ENCODE results near the gene SLC39A3. TPM values are rescaled to one million over a fixed set of nuclear protein-coding genes. Genes with fewer than 3 reads are reported as not detected.

SLC39A3 gene
- polyA plus RNA-seq, 4 donors, result 10.7 to 39.1 (median 15.1) TPM

DNA sequence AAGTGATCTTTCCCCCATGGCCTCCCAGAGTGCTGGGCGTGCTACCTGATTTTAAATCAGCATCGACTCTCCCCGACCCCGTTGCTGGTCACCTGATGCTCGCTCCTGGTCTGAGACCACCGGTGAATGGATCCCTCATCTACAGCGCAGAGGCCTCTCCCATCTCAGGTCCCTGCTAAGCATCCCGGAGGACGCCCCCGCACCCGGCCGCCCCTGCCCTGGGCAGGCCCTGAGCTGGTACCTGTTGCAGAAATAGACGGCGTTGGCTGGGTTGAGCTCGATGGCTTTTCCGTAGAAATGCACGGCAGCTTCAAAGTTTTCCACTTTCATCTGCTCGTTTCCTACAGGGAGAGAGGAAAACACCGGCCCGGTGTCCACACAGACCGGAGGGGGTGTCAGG lies 25.1 kb upstream of the SLC39A3 start:
- Histone ChIP-seq H3K27me3 (ENCODE audit: control insufficient read depth in 3 of 3, insufficient read depth in 3 of 3, low read length in 3 of 3) (no peaks in the 10 kb centered on the region), H3K36me3 (ENCODE audit: control insufficient read depth in 3 of 3, insufficient read depth in 2 of 3, low read depth in 1 of 3, low read length in 3 of 3) (peaks cover 17 to 91% (median 26%) of the 10 kb centered on the region in 3 donors), H3K27ac (ENCODE audit: low read depth in 1 of 3, low read length in 2 of 3) (no peak overlapping the region), H3K9me3 (ENCODE audit: control insufficient read depth in 2 of 2, insufficient read depth in 1 of 2, low read depth in 1 of 2, low read length in 1 of 2) (no peaks in the 10 kb centered on the region), H3K4me1 (ENCODE audit: control insufficient read depth in 3 of 3, insufficient read depth in 2 of 3, low read depth in 1 of 3, low read length in 2 of 3) (no peaks in the 10 kb centered on the region), H3K4me3 (ENCODE audit: low read depth in 1 of 3, low read length in 3 of 3) (no peak overlapping the region)
- FAIRE-seq (no peak), DNase-seq (no peak)
- 94 to 96% (median 96%) methylated on average over 21 of the region's 21 CpGs for WGBS, 3 donors

DNA sequence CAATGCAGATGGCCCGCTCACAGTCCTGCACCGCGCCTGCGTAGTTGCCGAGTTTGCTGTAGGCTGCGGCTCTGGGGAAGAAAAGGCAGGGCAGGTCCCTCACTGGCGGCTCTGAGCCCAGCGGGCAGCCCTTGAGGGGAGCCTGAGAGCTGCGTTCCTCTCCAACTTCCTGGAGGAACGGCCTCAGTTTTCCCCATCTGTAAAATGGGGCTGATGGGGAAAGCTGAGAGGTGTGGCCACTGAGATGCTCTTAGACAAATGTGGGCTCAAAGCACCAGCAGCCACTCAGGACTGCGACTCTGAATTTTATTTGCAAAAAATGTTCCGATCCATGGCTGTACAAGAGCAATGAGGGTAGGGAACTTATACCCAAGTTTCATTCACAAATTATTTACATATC lies 23.9 kb upstream of the SLC39A3 start:
- no peaks in the 10 kb centered on the region for H3K4me1 ChIP-seq (ENCODE audit: control insufficient read depth in 3 of 3, insufficient read depth in 2 of 3, low read depth in 1 of 3, low read length in 2 of 3)
- no peak for FAIRE-seq
- H3K36me3 ChIP-seq (ENCODE audit: control insufficient read depth in 3 of 3, insufficient read depth in 2 of 3, low read depth in 1 of 3, low read length in 3 of 3), result peaks cover 18 to 89% (median 26%) of the 10 kb centered on the region in 3 donors

DNA sequence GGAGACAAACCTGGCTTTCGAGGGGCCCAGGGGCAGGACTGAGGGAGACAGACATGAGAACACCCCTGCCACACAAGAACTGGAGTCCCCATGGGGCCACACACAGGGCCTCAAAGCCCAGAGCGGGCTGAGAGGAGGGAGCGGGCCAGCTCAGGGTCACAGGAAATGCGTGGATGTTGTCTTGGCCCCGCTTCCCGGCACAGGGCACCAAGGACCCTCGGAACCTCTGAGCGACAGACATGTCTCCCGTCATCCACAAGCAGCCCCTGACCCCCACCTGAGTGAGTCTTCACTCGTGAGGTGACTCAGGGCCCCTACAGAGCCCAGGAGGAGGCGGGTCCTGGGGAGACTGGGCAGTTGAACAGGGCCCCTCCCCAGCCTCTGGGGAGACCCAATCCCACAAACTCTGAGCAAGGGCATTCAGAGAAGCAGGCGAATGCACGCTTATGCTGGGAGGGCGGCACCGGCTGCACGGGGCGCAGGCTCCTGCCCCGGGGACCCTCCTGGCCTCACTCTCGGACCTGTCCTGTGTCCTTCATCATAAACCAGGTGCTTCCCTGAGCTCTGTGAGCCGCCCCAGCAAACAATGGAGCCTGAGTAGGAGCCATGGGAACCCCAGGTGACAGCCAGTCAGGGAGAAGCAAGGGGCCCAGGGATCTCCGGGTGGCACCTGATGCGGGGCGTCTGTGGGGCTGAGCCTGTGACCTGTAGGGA lies 23.1 kb upstream of the SLC39A3 start:
- WGBS, 3 donors, result 95 to 98% (median 96%) methylated on average over 21 to 23 of the region's 23 CpGs
- Histone ChIP-seq H3K36me3 (ENCODE audit: control insufficient read depth in 3 of 3, insufficient read depth in 2 of 3, low read depth in 1 of 3, low read length in 3 of 3) (peaks cover 20 to 87% (median 26%) of the 10 kb centered on the region in 3 donors), H3K27me3 (ENCODE audit: control insufficient read depth in 3 of 3, insufficient read depth in 3 of 3, low read length in 3 of 3) (no peaks in the 10 kb centered on the region), H3K4me3 (ENCODE audit: low read depth in 1 of 3, low read length in 3 of 3) (no peak overlapping the region), H3K27ac (ENCODE audit: low read depth in 1 of 3, low read length in 2 of 3) (no peak overlapping the region), H3K9me3 (ENCODE audit: control insufficient read depth in 2 of 2, insufficient read depth in 1 of 2, low read depth in 1 of 2, low read length in 1 of 2) (no peaks in the 10 kb centered on the region), H3K4me1 (ENCODE audit: control insufficient read depth in 3 of 3, insufficient read depth in 2 of 3, low read depth in 1 of 3, low read length in 2 of 3) (no peaks in the 10 kb centered on the region)
- FAIRE-seq (no peak), DNase-seq (no peak)

More for the DNA sequence above, 23.9 kb upstream of the SLC39A3 start:
- 94 to 98% (median 97%) methylated on average over 11 to 12 of the region's 12 CpGs for WGBS, 3 donors
- Histone ChIP-seq H3K27me3 (ENCODE audit: control insufficient read depth in 3 of 3, insufficient read depth in 3 of 3, low read length in 3 of 3) (no peaks in the 10 kb centered on the region), H3K4me3 (ENCODE audit: low read depth in 1 of 3, low read length in 3 of 3) (no peak overlapping the region), H3K9me3 (ENCODE audit: control insufficient read depth in 2 of 2, insufficient read depth in 1 of 2, low read depth in 1 of 2, low read length in 1 of 2) (no peaks in the 10 kb centered on the region), H3K27ac (ENCODE audit: low read depth in 1 of 3, low read length in 2 of 3) (no peak overlapping the region)
- no peak for DNase-seq

DNA sequence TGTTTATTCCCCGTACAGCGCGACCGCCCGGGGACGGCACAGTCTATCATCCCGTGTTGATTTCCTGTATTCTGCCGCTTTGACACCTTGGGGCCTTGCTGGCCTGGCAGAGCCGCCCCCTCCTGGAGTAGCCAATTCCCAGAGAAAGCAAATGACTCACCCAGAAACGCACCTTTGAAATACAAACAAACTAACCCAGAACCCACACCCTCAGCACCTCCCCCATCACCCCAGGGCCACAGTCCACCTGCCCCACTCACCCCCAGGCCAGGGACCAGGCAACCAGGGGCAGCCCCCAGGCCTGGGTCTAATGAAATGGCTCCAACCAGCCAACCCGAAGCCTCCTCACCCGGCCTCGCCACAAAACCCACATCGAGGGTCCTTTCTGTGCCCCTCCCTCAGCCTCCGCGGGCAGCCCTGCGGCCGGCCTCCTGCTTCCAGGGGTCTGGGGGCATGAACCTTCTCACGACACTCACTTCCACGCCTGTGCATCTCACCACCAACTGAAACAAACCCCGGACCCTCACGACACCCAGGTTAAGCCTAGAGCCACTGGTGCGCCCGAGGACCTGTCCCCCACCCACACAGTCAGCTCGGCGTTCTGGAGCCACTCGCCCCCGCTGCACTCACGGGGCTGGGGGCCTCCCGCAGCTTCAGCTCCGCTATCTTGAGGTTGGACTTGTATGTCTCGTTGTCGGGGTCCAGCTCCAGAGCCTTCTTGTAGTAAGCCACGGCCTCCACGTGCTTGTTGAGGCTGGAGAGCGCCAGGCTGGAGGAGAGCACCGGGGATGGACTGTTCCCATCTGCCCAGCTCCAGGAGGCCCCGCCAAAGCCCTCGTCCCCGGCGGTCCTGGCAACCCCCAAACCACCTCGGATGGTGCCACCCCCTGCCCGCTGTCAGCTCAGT lies 22.3 kb upstream of the SLC39A3 start:
- H3K27me3 ChIP-seq (ENCODE audit: control insufficient read depth in 3 of 3, insufficient read depth in 3 of 3, low read length in 3 of 3), result no peaks in the 10 kb centered on the region
- peaks cover 20 to 87% (median 24%) of the 10 kb centered on the region in 3 donors for H3K36me3 ChIP-seq (ENCODE audit: control insufficient read depth in 3 of 3, insufficient read depth in 2 of 3, low read depth in 1 of 3, low read length in 3 of 3)
- H3K27ac ChIP-seq (ENCODE audit: low read depth in 1 of 3, low read length in 2 of 3), result no peak overlapping the region
- no peaks in the 10 kb centered on the region for H3K4me1 ChIP-seq (ENCODE audit: control insufficient read depth in 3 of 3, insufficient read depth in 2 of 3, low read depth in 1 of 3, low read length in 2 of 3)
- no peaks in the 10 kb centered on the region for H3K9me3 ChIP-seq (ENCODE audit: control insufficient read depth in 2 of 2, insufficient read depth in 1 of 2, low read depth in 1 of 2, low read length in 1 of 2)
- 94% methylated on average over 42 to 43 of the region's 43 CpGs for WGBS, 3 donors
- DNase-seq (no peak), FAIRE-seq (no peak)
- H3K4me3 ChIP-seq (ENCODE audit: low read depth in 1 of 3, low read length in 3 of 3), result no peak overlapping the region

DNA sequence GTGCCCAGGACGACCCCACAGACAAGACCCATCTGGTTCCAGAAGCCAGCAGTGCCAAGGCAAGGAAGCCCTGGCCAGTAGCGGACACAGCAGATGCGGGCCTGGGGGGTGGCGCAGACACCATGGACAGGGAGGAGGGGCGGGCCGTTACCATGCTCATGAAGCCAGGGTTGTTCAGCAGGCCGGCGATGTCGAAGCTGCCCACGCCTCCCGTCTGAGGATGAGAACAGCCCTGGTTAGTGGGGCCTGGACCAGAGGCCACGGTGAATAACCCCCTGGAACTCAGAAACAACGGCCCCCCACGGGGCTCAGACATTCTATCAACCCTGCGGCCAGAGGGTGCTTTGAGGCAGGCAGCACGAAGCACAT lies 21.5 kb upstream of the SLC39A3 start:
- DNase-seq, result no peak
- peaks cover 20 to 87% (median 24%) of the 10 kb centered on the region in 3 donors for H3K36me3 ChIP-seq (ENCODE audit: control insufficient read depth in 3 of 3, insufficient read depth in 2 of 3, low read depth in 1 of 3, low read length in 3 of 3)

DNA sequence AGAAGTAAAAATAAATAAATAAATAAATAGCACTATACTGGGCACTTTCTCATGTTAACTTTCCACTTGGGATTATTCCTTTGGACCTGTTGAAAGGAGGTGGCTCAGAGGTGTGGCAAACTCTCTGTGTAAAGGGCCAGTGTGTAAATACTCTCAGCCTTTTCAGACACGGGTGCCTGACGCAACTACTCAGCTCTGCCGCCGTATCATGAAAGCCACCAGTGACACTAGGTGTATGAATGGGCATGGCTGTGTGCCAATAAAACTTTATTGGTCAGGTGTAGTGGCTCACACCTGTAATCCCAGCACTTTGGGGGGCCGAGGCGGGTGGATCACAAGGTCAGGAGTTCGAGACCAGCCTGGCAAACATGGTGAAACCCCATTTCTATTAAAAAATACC lies 20.1 kb upstream of the SLC39A3 start:
- FAIRE-seq (no peak), DNase-seq (no peak)
- Histone ChIP-seq H3K27me3 (ENCODE audit: control insufficient read depth in 3 of 3, insufficient read depth in 3 of 3, low read length in 3 of 3) (no peaks in the 10 kb centered on the region), H3K4me1 (ENCODE audit: control insufficient read depth in 3 of 3, insufficient read depth in 2 of 3, low read depth in 1 of 3, low read length in 2 of 3) (no peaks in the 10 kb centered on the region), H3K27ac (ENCODE audit: low read depth in 1 of 3, low read length in 2 of 3) (no peak overlapping the region), H3K36me3 (ENCODE audit: control insufficient read depth in 3 of 3, insufficient read depth in 2 of 3, low read depth in 1 of 3, low read length in 3 of 3) (peaks cover 18 to 87% (median 18%) of the 10 kb centered on the region in 3 donors), H3K4me3 (ENCODE audit: low read depth in 1 of 3, low read length in 3 of 3) (no peak overlapping the region), H3K9me3 (ENCODE audit: control insufficient read depth in 2 of 2, insufficient read depth in 1 of 2, low read depth in 1 of 2, low read length in 1 of 2) (no peaks in the 10 kb centered on the region)
- 94 to 97% (median 96%) methylated on average over 7 of the region's 7 CpGs for WGBS, 3 donors

More for the DNA sequence above, 21.5 kb upstream of the SLC39A3 start:
- H3K4me1 ChIP-seq (ENCODE audit: control insufficient read depth in 3 of 3, insufficient read depth in 2 of 3, low read depth in 1 of 3, low read length in 2 of 3), result no peaks in the 10 kb centered on the region
- H3K4me3 ChIP-seq (ENCODE audit: low read depth in 1 of 3, low read length in 3 of 3), result no peak overlapping the region
- no peaks in the 10 kb centered on the region for H3K9me3 ChIP-seq (ENCODE audit: control insufficient read depth in 2 of 2, insufficient read depth in 1 of 2, low read depth in 1 of 2, low read length in 1 of 2)
- H3K27me3 ChIP-seq (ENCODE audit: control insufficient read depth in 3 of 3, insufficient read depth in 3 of 3, low read length in 3 of 3), result no peaks in the 10 kb centered on the region
- WGBS, 3 donors, result 93 to 96% (median 94%) methylated on average over 15 to 16 of the region's 16 CpGs
- no peak for FAIRE-seq
- no peak overlapping the region for H3K27ac ChIP-seq (ENCODE audit: low read depth in 1 of 3, low read length in 2 of 3)

DNA sequence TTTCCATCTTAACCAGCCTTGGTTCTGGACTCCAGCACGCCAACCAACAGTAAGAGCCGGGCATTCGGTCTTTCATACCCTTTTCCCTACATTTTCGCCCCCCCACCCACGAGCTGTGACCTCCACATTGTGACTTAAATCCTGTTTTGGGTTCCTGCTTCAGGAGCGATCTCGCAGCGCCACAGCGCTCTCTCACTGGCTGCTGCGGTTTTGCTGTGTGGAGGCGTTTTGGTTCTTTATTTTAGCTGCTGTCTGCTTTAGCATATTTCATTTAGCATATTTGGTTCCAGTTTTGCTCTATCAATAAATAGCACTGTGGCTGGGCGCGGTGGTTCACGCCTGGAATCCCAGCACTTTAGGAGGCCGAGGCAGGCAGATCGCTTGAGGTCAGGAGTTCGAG lies 19.5 kb upstream of the SLC39A3 start:
- H3K27me3 ChIP-seq (ENCODE audit: control insufficient read depth in 3 of 3, insufficient read depth in 3 of 3, low read length in 3 of 3), result no peaks in the 10 kb centered on the region
- H3K4me3 ChIP-seq (ENCODE audit: low read depth in 1 of 3, low read length in 3 of 3), result no peak overlapping the region
- no peaks in the 10 kb centered on the region for H3K9me3 ChIP-seq (ENCODE audit: control insufficient read depth in 2 of 2, insufficient read depth in 1 of 2, low read depth in 1 of 2, low read length in 1 of 2)
- no peak overlapping the region for H3K27ac ChIP-seq (ENCODE audit: low read depth in 1 of 3, low read length in 2 of 3)
- peaks cover 15 to 87% (median 19%) of the 10 kb centered on the region in 3 donors for H3K36me3 ChIP-seq (ENCODE audit: control insufficient read depth in 3 of 3, insufficient read depth in 2 of 3, low read depth in 1 of 3, low read length in 3 of 3)
- no peak for FAIRE-seq
- 88 to 95% (median 89%) methylated on average over 17 of the region's 17 CpGs for WGBS, 3 donors
- no peak for DNase-seq
- H3K4me1 ChIP-seq (ENCODE audit: control insufficient read depth in 3 of 3, insufficient read depth in 2 of 3, low read depth in 1 of 3, low read length in 2 of 3), result no peaks in the 10 kb centered on the region

DNA sequence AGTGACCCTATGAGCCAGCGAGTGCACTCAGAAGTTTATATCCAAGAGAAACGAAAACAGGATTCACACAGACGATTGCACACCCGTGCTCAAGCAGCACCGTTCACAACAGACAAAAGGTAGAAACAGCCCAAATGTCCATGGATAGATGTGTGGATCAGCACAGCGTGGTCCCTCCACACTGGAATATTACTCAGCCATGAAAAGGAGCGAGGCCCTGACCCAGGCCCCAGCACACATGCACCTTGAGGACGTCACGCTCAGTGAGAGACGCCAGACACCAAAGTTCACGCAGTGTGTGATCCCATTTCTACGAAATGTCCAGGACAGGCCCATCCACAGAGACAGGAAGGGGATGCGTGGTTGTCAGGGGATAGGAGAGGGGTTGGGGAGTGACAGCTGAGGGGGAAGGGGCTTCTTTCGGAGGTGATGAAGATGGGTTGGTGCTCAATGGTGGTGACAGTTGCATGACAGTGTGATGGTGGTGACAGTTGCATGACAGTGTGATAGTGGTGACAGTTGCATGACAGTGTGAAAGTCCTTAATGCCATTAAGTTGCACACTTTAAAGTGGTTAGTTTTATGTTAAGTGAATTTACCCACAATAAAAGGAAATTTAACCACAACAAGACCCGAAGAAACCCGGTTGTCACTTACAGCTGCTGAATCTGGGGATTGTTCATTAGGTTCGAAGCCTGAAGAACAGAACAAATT lies 18.9 kb upstream of the SLC39A3 start:
- FAIRE-seq (no peak), DNase-seq (no peak)
- 90 to 96% (median 93%) methylated on average over 17 of the region's 17 CpGs for WGBS, 3 donors
- Histone ChIP-seq H3K27ac (ENCODE audit: low read depth in 1 of 3, low read length in 2 of 3) (no peak overlapping the region), H3K4me1 (ENCODE audit: control insufficient read depth in 3 of 3, insufficient read depth in 2 of 3, low read depth in 1 of 3, low read length in 2 of 3) (no peaks in the 10 kb centered on the region), H3K27me3 (ENCODE audit: control insufficient read depth in 3 of 3, insufficient read depth in 3 of 3, low read length in 3 of 3) (no peaks in the 10 kb centered on the region), H3K9me3 (ENCODE audit: control insufficient read depth in 2 of 2, insufficient read depth in 1 of 2, low read depth in 1 of 2, low read length in 1 of 2) (no peaks in the 10 kb centered on the region), H3K36me3 (ENCODE audit: control insufficient read depth in 3 of 3, insufficient read depth in 2 of 3, low read depth in 1 of 3, low read length in 3 of 3) (peaks cover 15 to 88% (median 19%) of the 10 kb centered on the region in 3 donors), H3K4me3 (ENCODE audit: low read depth in 1 of 3, low read length in 3 of 3) (no peak overlapping the region)
